ENCODE measurements around the gene PRPS2. TPM values are rescaled to one million over a fixed set of nuclear protein-coding genes. Genes with fewer than 3 reads are reported as not detected.

The PRPS2 gene
- polyA plus RNA-seq, 1 of the 3 experiments (the other 2 are of a cell fraction) = 11.1 TPM

DNA sequence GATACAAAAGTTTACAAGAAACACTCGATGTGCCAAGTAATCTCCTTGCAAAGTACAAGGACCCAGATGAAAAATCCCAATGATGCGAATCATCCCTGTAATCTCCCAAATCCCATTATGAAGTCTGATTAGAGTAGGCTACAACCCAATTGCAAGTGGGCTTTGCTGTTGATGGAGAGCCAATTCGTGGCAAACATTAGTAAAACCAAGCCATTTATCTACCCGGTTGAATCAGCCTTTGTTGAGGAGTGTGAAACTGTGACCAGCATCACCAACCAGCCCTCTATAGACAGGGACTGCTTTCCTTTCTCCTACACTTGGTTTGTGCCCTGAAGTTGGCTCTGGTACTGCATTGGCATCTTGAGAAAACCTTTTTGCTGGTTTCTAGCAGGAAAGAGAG lies 1.2 kb upstream of the PRPS2 start:
- no peak overlapping the region for H3K9ac ChIP-seq
- CTCF ChIA-PET = interaction anchor here (0.9 kb wide), 1 partner anchor 88 kb away, joined by 4 read pairs; no protein-coding TSS in a partner anchor
- TF ChIP-seq, protein P1, sequence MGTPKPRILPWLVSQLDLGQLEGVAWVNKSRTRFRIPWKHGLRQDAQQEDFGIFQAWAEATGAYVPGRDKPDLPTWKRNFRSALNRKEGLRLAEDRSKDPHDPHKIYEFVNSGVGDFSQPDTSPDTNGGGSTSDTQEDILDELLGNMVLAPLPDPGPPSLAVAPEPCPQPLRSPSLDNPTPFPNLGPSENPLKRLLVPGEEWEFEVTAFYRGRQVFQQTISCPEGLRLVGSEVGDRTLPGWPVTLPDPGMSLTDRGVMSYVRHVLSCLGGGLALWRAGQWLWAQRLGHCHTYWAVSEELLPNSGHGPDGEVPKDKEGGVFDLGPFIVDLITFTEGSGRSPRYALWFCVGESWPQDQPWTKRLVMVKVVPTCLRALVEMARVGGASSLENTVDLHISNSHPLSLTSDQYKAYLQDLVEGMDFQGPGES (IDR thresholded peaks at IDR 0.05; ENCODE audit: low read depth, low read length) = no peak
- TF ChIP-seq EP300 (IDR thresholded peaks at IDR 0.05; ENCODE audit: borderline replicate concordance in 1 of 2, low read depth in 1 of 2, low read length in 1 of 2) (no peak), TAF1 (IDR thresholded peaks at IDR 0.05; ENCODE audit: borderline replicate concordance, low read depth, low read length) (no peak), GATA2 (CRISPR knock-in tag; IDR thresholded peaks at IDR 0.05) (no peak), POLR2AphosphoS5 (IDR thresholded peaks at IDR 0.05; ENCODE audit: low read depth, low read length) (no peak), EZH2phosphoT487 (IDR thresholded peaks at IDR 0.05; ENCODE audit: borderline replicate concordance, low read depth) (no peak), FOXJ3 (CRISPR knock-in tag; IDR thresholded peaks at IDR 0.05) (no peak), RXRA (IDR thresholded peaks at IDR 0.05; ENCODE audit: borderline replicate concordance, low read depth) (no peak), CHD2 (IDR thresholded peaks at IDR 0.05; ENCODE audit: low read length, partially characterized antibody) (no peak), SIN3A (IDR thresholded peaks at IDR 0.05; ENCODE audit: borderline replicate concordance, low read depth, low read length) (no peak), TEAD4 (IDR thresholded peaks at IDR 0.05; ENCODE audit: borderline replicate concordance, insufficient read depth) (no peak), RAD21 (IDR thresholded peaks at IDR 0.05; ENCODE audit: low read length) (no peak)
- TF ChIP-seq, protein P2, sequence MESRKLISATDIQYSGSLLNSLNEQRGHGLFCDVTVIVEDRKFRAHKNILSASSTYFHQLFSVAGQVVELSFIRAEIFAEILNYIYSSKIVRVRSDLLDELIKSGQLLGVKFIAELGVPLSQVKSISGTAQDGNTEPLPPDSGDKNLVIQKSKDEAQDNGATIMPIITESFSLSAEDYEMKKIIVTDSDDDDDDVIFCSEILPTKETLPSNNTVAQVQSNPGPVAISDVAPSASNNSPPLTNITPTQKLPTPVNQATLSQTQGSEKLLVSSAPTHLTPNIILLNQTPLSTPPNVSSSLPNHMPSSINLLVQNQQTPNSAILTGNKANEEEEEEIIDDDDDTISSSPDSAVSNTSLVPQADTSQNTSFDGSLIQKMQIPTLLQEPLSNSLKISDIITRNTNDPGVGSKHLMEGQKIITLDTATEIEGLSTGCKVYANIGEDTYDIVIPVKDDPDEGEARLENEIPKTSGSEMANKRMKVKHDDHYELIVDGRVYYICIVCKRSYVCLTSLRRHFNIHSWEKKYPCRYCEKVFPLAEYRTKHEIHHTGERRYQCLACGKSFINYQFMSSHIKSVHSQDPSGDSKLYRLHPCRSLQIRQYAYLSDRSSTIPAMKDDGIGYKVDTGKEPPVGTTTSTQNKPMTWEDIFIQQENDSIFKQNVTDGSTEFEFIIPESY (IDR thresholded peaks at IDR 0.05; ENCODE audit: borderline replicate concordance, low read depth) = no peak
- TF ChIP-seq, protein P3, sequence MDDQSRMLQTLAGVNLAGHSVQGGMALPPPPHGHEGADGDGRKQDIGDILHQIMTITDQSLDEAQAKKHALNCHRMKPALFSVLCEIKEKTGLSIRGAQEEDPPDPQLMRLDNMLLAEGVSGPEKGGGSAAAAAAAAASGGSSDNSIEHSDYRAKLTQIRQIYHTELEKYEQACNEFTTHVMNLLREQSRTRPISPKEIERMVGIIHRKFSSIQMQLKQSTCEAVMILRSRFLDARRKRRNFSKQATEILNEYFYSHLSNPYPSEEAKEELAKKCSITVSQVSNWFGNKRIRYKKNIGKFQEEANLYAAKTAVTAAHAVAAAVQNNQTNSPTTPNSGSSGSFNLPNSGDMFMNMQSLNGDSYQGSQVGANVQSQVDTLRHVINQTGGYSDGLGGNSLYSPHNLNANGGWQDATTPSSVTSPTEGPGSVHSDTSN (IDR thresholded peaks at IDR 0.05) = no peak
- no peaks in the 10 kb centered on the region for H3K79me2 ChIP-seq (ENCODE audit: insufficient read depth)
- H3K27ac ChIP-seq (ENCODE audit: low read depth in 2 of 2, low read length in 1 of 2) = no peak overlapping the region
- H3K36me3 ChIP-seq (replicated peaks in 1 of 2; ENCODE audit: control insufficient read depth in 1 of 2, insufficient read depth in 2 of 2, low read length in 1 of 2) = no peaks in the 10 kb centered on the region
- no peaks in the 10 kb centered on the region for H3K9me3 ChIP-seq
- no peak overlapping the region for H3K4me3 ChIP-seq (ENCODE audit: low read depth in 2 of 2, low read length in 1 of 2)
- no peaks in the 10 kb centered on the region for H4K20me1 ChIP-seq (ENCODE audit: insufficient read depth)
- 41% methylated on average over 4 of the region's 4 CpGs for WGBS (ENCODE audit: low lambda C conversion rate)
- POLR2A ChIA-PET = no interaction called here
- H3K27me3 ChIP-seq (ENCODE audit: insufficient read depth) = no peaks in the 10 kb centered on the region; the same call in 1 of the 2 replicates
- no peaks in the 10 kb centered on the region for H3K9me2 ChIP-seq
- no peaks in the 10 kb centered on the region for H3F3A ChIP-seq (replicated peaks; ENCODE audit: insufficient read depth)
- DNase-seq = no peak
- no peaks in the 10 kb centered on the region; a peak in 1 of 4 replicates for H3K4me1 ChIP-seq (ENCODE audit: control insufficient read depth in 1 of 2, insufficient read depth in 2 of 2, low read depth in 1 of 2, low read length in 1 of 2)
- H3K4me2 ChIP-seq = no peak overlapping the region
- H2AFZ ChIP-seq (ENCODE audit: low read depth) = no peak overlapping the region
